Endothelial cell of umbilical vein (primary cell): ENCODE results near the gene AKAP13.

ENCODE experiments used
- POLR2AphosphoS5 ChIP-seq: IDR thresholded peaks from 2 replicates; pipeline ENCODE4 v1.6.1; 2012; ENCODE audit warnings: low read depth, mild to moderate bottlenecking, control low read depth, low read length, moderate library complexity; ENCODE audit not compliant: insufficient read depth
- TF ChIP-seq, protein P1 (sequence below), 2 donors: IDR thresholded peaks; 1 replicate in 1 of 2; 2 replicates in 1 of 2; pipeline ENCODE4 v1.5.1; 2011; ENCODE audit warnings: low read length in 2 of 2, mild to moderate bottlenecking in 2 of 2, moderate library complexity in 2 of 2, control low read depth in 1 of 2, inconsistent platforms in 1 of 2, low read depth in 1 of 2; ENCODE audit not compliant: insufficient read depth in 1 of 2; ENCODE audit errors: extremely low read depth in 1 of 2
- TF ChIP-seq, protein P2 (sequence below): IDR thresholded peaks from 2 replicates; pipeline ENCODE4 v1.6.1; 2011; ENCODE audit not compliant: insufficient read depth, insufficient read length

DNA sequence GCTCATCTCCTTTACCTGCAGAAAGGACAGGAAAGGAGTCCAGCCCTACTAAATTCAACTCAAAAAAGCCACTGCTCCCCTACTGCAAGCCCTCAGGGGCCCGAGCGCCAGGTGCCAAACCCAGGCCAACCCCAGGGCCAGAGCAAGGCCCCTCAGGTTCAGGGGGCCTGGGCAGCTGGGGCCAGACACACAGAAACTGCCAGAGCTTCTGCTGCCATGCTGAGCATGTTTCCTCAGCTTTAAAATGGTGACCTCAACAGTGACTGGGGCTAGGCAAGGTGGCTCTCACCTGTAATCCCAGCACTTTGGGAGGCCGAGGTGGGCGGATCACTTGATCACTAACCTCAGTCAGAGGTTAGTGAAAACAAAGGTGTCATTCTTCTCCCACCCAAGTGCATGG lies 375.5 kb downstream of the AKAP13 start:
- TF ChIP-seq, protein P1, sequence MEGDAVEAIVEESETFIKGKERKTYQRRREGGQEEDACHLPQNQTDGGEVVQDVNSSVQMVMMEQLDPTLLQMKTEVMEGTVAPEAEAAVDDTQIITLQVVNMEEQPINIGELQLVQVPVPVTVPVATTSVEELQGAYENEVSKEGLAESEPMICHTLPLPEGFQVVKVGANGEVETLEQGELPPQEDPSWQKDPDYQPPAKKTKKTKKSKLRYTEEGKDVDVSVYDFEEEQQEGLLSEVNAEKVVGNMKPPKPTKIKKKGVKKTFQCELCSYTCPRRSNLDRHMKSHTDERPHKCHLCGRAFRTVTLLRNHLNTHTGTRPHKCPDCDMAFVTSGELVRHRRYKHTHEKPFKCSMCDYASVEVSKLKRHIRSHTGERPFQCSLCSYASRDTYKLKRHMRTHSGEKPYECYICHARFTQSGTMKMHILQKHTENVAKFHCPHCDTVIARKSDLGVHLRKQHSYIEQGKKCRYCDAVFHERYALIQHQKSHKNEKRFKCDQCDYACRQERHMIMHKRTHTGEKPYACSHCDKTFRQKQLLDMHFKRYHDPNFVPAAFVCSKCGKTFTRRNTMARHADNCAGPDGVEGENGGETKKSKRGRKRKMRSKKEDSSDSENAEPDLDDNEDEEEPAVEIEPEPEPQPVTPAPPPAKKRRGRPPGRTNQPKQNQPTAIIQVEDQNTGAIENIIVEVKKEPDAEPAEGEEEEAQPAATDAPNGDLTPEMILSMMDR (IDR thresholded peaks at IDR 0.05; ENCODE audit: extremely low read depth in 1 of 2, insufficient read depth in 1 of 2, low read depth in 1 of 2, low read length in 2 of 2) = no peak
- no peak for TF ChIP-seq POLR2AphosphoS5
- TF ChIP-seq, protein P2, sequence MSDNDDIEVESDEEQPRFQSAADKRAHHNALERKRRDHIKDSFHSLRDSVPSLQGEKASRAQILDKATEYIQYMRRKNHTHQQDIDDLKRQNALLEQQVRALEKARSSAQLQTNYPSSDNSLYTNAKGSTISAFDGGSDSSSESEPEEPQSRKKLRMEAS = no peak
